Measurements from ENCODE around the gene HCN1. TPM values are rescaled to one million over a fixed set of nuclear protein-coding genes. Genes with fewer than 3 reads are reported as not detected.
"Not testable (repeated sequence)": the region's sequence is repeated elsewhere in the genome, so short reads cannot be mapped to it uniquely, and the experiment has no call there.

The HCN1 gene
- polyA plus RNA-seq, 1 donor = 0.18 TPM

DNA sequence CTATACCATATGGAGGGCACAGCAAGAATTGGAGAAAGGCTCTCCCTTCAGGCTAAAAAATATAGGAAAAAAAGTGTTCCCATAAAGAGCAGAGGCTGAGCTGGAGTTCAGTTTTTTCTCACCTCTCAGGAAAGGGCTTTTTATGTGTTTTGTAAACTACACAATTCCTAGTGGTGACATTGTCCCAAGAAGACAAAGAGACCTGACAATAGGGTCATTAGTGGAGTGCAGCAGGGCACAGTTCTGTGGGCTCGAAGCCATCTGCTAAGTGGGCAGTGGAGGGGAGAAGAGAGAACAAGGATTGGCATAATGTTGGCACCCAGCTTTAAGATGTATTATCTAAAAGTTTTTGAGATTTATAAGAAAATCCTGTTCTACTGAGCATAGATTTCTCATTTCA is 162.5 kb downstream of the HCN1 start:
- H3K4me1 ChIP-seq (ENCODE audit: control insufficient read depth, insufficient read depth, low read length) = no peaks in the 10 kb centered on the region
- no peak overlapping the region for H3K27ac ChIP-seq (ENCODE audit: low read length)
- H3K27me3 ChIP-seq (ENCODE audit: control insufficient read depth, insufficient read depth, low read length) = no peaks in the 10 kb centered on the region
- WGBS (ENCODE audit: insufficient coverage, low lambda C conversion rate) = no CpG with 5 or more reads among the region's 1 CpG
- H3K36me3 ChIP-seq (ENCODE audit: control insufficient read depth, insufficient read depth, low read length) = no peaks in the 10 kb centered on the region
- no peak for DNase-seq
- no peaks in the 10 kb centered on the region for H3K9me3 ChIP-seq (ENCODE audit: control insufficient read depth, low read depth, low read length)
- H3K4me3 ChIP-seq (ENCODE audit: low read length) = no peak overlapping the region

DNA sequence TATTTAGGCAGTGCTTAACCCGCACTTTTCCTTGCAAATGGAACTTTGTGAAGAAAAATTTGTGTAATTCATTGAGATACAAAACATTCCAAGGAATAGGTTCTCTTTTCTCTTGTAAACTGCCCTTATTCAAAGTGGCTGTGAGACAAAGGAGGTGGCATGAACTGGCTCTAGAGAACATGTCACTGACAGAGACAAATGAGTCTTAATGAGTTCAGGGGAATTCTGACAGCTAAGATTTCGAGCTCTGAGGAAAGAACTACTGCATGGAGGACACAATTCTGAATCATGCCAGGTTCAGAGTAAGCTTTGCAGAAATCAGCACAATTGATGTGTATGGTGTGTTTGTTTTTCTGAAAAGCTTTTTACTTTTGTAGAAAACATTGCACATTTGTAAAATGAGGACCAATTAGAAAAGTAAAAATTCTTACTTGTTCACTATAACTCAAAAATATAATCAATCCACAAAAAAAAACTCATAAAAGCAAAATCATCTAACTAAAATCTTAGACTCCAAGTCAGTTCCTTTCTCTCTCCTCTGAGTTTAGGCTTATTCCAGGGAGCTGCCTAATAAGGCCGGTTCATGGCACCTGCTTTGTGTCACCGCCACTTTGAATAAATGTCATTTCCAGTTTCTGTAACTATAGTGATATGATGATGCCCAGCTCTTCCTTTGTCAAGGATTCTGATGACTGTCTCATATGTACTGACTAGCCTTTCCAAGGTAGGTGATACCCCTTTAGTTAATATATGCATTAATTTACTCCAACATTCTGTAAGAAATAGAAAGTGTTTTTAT is 163.2 kb downstream of the HCN1 start:
- no peak overlapping the region for H3K27ac ChIP-seq (ENCODE audit: low read length)
- H3K4me3 ChIP-seq (ENCODE audit: low read length) = no peak overlapping the region
- no peaks in the 10 kb centered on the region for H3K27me3 ChIP-seq (ENCODE audit: control insufficient read depth, insufficient read depth, low read length)
- 86% methylated on average over 1 of the region's 4 CpGs for WGBS (ENCODE audit: insufficient coverage, low lambda C conversion rate)
- DNase-seq = no peak
- H3K4me1 ChIP-seq (ENCODE audit: control insufficient read depth, insufficient read depth, low read length) = no peaks in the 10 kb centered on the region
- H3K36me3 ChIP-seq (ENCODE audit: control insufficient read depth, insufficient read depth, low read length) = no peaks in the 10 kb centered on the region
- H3K9me3 ChIP-seq (ENCODE audit: control insufficient read depth, low read depth, low read length) = no peaks in the 10 kb centered on the region

DNA sequence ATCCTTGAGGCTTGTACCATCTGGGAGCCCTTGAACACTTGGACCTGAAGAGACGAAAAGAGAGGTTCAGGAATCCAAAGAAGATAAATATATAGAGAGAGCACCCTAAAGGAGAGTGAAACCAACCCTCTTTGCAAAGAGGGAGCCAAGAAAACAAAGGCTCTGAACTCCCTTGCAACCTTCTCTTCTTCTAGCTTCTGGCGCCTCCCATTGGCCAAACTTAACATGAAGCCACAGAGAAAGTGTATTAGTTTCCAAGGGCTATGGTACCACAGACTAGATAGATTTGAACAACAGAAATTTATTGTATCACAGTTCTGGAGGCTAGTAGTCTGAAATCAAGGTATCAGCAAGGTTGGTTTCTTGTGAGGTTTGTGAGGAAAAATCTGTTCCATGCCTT is 175.1 kb downstream of the HCN1 start:
- Histone ChIP-seq H3K27ac (ENCODE audit: low read length) (no peak overlapping the region), H3K36me3 (ENCODE audit: control insufficient read depth, insufficient read depth, low read length) (no peaks in the 10 kb centered on the region), H3K9me3 (ENCODE audit: control insufficient read depth, low read depth, low read length) (no peaks in the 10 kb centered on the region), H3K27me3 (ENCODE audit: control insufficient read depth, insufficient read depth, low read length) (no peaks in the 10 kb centered on the region), H3K4me3 (ENCODE audit: low read length) (no peak overlapping the region), H3K4me1 (ENCODE audit: control insufficient read depth, insufficient read depth, low read length) (no peaks in the 10 kb centered on the region)
- 14% methylated on average over 2 of the region's 2 CpGs for WGBS (ENCODE audit: insufficient coverage, low lambda C conversion rate)
- peak; percentile 40 to 42 for DNase-seq

DNA sequence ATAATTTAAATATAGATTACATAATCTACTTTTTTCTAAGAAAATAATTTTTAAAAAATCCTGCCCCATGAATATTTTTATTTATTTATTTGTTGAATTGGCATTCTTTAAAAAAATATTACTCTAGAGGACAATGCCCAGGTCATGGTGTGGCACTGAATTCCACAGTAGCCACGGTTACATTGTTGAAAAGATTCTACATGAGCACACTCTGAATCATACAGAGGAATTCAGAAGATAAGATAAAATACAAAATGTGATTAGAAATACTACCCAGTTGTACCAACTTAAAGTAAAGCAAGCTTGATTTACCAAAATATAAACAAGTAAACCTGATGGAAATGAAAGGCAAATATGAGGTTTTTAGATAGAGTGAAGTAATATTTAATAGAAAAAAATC is 183.7 kb downstream of the HCN1 start:
- Histone ChIP-seq H3K27me3 (ENCODE audit: control insufficient read depth, insufficient read depth, low read length) (no peaks in the 10 kb centered on the region), H3K4me1 (ENCODE audit: control insufficient read depth, insufficient read depth, low read length) (no peaks in the 10 kb centered on the region), H3K27ac (ENCODE audit: low read length) (no peak overlapping the region), H3K4me3 (ENCODE audit: low read length) (no peak overlapping the region), H3K36me3 (ENCODE audit: control insufficient read depth, insufficient read depth, low read length) (no peaks in the 10 kb centered on the region), H3K9me3 (ENCODE audit: control insufficient read depth, low read depth, low read length) (no peaks in the 10 kb centered on the region)
- DNase-seq = no peak
- WGBS (ENCODE audit: insufficient coverage, low lambda C conversion rate) = no CpG with 5 or more reads among the region's 1 CpG

DNA sequence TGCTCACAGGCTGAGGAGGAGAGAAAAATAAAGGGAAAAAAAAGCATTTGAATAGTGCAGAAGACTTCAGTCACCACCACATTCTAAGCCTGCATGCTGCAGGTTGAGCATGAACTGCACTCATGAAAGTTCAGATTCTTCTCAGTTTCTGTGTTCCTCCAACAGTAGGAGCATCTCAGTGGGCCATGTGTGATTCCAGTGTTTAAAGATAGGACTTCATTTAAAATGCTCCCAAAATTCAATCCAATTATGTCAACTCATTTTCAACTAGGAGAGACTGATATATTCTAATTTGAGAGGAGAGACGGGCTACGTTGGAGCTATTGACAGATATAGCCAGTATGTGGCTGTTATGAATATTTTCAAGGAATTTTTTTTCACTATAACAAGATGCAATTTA is 186.8 kb downstream of the HCN1 start:
- Histone ChIP-seq H3K27me3 (ENCODE audit: control insufficient read depth, insufficient read depth, low read length) (no peaks in the 10 kb centered on the region), H3K4me3 (ENCODE audit: low read length) (no peak overlapping the region), H3K27ac (ENCODE audit: low read length) (no peak overlapping the region), H3K36me3 (ENCODE audit: control insufficient read depth, insufficient read depth, low read length) (no peaks in the 10 kb centered on the region), H3K4me1 (ENCODE audit: control insufficient read depth, insufficient read depth, low read length) (no peaks in the 10 kb centered on the region), H3K9me3 (ENCODE audit: control insufficient read depth, low read depth, low read length) (no peaks in the 10 kb centered on the region)
- WGBS (ENCODE audit: insufficient coverage, low lambda C conversion rate) = no CpG with 5 or more reads among the region's 2 CpGs
- no peak for DNase-seq

DNA sequence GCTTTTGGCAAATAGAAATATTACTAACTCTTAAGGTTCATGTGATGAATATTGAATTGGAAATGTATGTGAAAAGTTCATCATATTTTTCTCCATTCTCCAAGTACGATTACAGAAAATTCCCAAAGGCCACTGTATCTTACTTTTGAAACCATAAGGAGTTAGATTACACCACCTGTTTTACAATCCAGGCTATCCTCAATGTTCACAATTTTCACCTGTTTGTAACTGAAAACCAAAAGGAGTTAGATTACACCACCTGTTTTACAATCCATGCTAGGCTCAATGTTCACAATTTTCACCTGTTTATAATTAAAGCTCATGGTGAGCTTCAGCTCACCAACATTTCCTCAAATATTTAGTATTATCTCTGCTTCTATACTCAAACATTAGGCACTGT is 188.0 kb downstream of the HCN1 start:
- Histone ChIP-seq H3K9me3 (ENCODE audit: control insufficient read depth, low read depth, low read length) (no peaks in the 10 kb centered on the region), H3K36me3 (ENCODE audit: control insufficient read depth, insufficient read depth, low read length) (no peaks in the 10 kb centered on the region), H3K4me3 (ENCODE audit: low read length) (no peak overlapping the region), H3K27ac (ENCODE audit: low read length) (no peak overlapping the region), H3K4me1 (ENCODE audit: control insufficient read depth, insufficient read depth, low read length) (no peaks in the 10 kb centered on the region), H3K27me3 (ENCODE audit: control insufficient read depth, insufficient read depth, low read length) (no peaks in the 10 kb centered on the region)
- DNase-seq = peak in 1 of 2 donors; percentile 16
- WGBS (ENCODE audit: insufficient coverage, low lambda C conversion rate) = no CpG with 5 or more reads among the region's 1 CpG

DNA sequence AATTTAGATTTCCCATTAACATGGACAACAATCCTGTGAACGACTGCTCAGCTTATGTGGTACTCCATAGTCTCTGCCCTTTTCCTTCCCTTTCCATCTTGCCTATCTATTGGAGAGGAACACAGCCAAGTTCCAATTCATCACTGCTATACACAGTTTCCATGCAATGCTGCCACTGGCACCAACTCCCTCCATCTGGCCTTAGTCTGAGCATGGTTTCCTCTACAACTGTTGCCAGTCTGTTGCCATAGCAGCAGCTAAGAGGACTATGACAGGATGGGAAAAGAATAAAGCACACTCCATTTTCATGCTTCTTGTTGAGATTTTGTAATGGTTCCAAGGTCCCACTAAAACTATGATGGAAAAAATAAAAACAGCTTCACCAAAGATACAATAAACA is 189.0 kb downstream of the HCN1 start:
- Histone ChIP-seq H3K4me1 (ENCODE audit: control insufficient read depth, insufficient read depth, low read length) (no peaks in the 10 kb centered on the region), H3K36me3 (ENCODE audit: control insufficient read depth, insufficient read depth, low read length) (no peaks in the 10 kb centered on the region), H3K9me3 (ENCODE audit: control insufficient read depth, low read depth, low read length) (no peaks in the 10 kb centered on the region), H3K4me3 (ENCODE audit: low read length) (no peak overlapping the region), H3K27me3 (ENCODE audit: control insufficient read depth, insufficient read depth, low read length) (no peaks in the 10 kb centered on the region), H3K27ac (ENCODE audit: low read length) (no peak overlapping the region)
- 100% methylated on average over 1 of the region's 1 CpG for WGBS (ENCODE audit: insufficient coverage, low lambda C conversion rate)
- DNase-seq = peak in 1 of 2 donors; percentile 29

DNA sequence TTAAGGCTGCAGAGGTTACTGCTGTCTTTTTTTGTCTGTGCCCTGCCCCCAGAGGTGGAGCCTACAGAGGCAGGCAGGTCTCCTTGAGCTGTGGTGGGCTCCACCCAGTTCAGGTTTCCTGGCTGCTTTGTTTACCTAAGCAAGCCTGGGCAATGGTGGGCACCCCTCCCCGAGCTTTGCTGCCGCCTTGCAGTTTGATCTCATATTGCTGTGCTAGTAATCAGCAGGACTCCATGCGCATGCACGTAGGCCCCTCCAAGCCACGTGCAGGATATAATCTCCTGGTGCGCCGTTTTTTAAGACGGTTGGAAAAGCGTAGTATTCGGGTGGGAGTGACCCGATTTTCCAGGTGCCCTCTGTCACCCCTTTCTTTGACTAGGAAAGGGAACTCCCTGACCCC is 197.2 kb downstream of the HCN1 start:
- not testable (repeated sequence) for H3K36me3 ChIP-seq (ENCODE audit: control insufficient read depth, insufficient read depth, low read length); H3K4me1 ChIP-seq (ENCODE audit: control insufficient read depth, insufficient read depth, low read length); H3K27me3 ChIP-seq (ENCODE audit: control insufficient read depth, insufficient read depth, low read length); H3K9me3 ChIP-seq (ENCODE audit: control insufficient read depth, low read depth, low read length); H3K4me3 ChIP-seq (ENCODE audit: low read length); H3K27ac ChIP-seq (ENCODE audit: low read length); DNase-seq
- whole genome bisulfite sequencing (ENCODE audit: insufficient coverage, low lambda C conversion rate) = no CpG with 5 or more reads among the region's 11 CpGs

DNA sequence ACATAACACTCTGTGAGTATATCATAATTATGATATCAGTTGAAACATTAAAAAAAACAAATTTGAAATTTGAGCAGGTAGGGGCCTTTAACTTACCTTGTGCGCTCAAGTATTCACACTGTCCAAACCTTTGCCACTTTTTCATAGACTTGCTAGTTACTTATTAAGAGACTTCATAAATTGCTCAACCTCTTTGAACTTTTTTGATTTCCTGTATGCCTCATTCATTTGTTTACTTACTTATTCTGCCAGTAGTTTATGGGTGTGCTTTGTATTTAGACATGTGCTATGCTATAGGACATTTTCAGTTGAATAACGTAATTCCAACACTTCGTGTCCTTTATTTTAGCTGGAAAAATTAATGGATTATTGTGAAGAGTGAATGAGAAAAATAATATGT is 204.8 kb downstream of the HCN1 start:
- no peaks in the 10 kb centered on the region for H3K9me3 ChIP-seq (ENCODE audit: control insufficient read depth, low read depth, low read length)
- peak overlapping the region; percentile 43 for H3K27ac ChIP-seq (ENCODE audit: low read length)
- H3K27me3 ChIP-seq (ENCODE audit: control insufficient read depth, insufficient read depth, low read length) = no peaks in the 10 kb centered on the region
- H3K4me3 ChIP-seq (ENCODE audit: low read length) = no peak overlapping the region
- no peaks in the 10 kb centered on the region for H3K36me3 ChIP-seq (ENCODE audit: control insufficient read depth, insufficient read depth, low read length)
- DNase-seq = peak; percentile 29 to 74
- peaks cover 3% of the 10 kb centered on the region for H3K4me1 ChIP-seq (ENCODE audit: control insufficient read depth, insufficient read depth, low read length)
- 42% methylated on average over 2 of the region's 3 CpGs for WGBS (ENCODE audit: insufficient coverage, low lambda C conversion rate)

DNA sequence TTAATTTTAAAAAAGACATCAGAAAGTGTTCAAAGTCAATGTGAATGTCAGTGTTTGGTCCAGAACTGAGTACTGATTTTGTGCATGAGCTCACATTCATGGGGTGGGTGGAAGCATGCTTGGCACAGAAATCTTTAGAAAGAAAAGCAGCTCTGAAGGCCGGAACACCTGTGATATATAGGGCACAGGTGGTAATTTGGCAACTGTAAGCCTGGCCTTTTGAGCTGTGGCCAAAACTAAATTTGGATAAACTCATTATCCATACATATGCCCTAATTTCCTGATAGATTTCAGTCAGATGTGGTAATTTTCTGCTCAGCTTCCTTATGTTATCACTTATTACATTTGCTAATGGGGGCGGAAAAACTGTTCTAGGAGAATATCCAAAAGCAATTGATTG is 211.4 kb downstream of the HCN1 start:
- WGBS (ENCODE audit: insufficient coverage, low lambda C conversion rate) = no CpG with 5 or more reads among the region's 2 CpGs
- no peaks in the 10 kb centered on the region for H3K36me3 ChIP-seq (ENCODE audit: control insufficient read depth, insufficient read depth, low read length)
- no peak overlapping the region for H3K27ac ChIP-seq (ENCODE audit: low read length)
- DNase-seq = no peak
- H3K27me3 ChIP-seq (ENCODE audit: control insufficient read depth, insufficient read depth, low read length) = no peaks in the 10 kb centered on the region
- H3K9me3 ChIP-seq (ENCODE audit: control insufficient read depth, low read depth, low read length) = no peaks in the 10 kb centered on the region
- no peak overlapping the region for H3K4me3 ChIP-seq (ENCODE audit: low read length)
- no peaks in the 10 kb centered on the region for H3K4me1 ChIP-seq (ENCODE audit: control insufficient read depth, insufficient read depth, low read length)

DNA sequence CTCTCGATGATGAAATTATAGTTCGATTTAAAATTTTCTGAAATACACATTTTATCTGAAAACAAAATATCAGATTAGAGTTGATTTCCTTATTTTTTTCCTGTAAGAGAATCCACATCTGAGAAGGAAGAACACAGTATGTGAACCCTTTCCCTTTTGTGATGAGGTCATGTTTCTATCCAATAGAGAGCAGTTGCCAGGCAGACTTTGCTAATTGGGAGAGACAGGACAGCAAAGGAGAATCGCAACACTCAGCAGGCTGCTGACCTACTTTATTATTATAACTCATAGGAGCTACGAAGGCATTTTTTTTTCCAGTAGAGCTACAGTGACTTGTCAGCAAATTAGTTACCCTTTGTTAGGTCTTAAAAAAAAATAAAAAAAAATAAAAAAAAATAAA is 242.1 kb downstream of the HCN1 start:
- DNase-seq = peak; percentile 33 to 64
- Histone ChIP-seq H3K36me3 (ENCODE audit: control insufficient read depth, insufficient read depth, low read length) (no peaks in the 10 kb centered on the region), H3K4me3 (ENCODE audit: low read length) (no peak overlapping the region), H3K27ac (ENCODE audit: low read length) (no peak overlapping the region), H3K9me3 (ENCODE audit: control insufficient read depth, low read depth, low read length) (no peaks in the 10 kb centered on the region), H3K27me3 (ENCODE audit: control insufficient read depth, insufficient read depth, low read length) (no peaks in the 10 kb centered on the region), H3K4me1 (ENCODE audit: control insufficient read depth, insufficient read depth, low read length) (no peaks in the 10 kb centered on the region)
- 54% methylated on average over 3 of the region's 4 CpGs for WGBS (ENCODE audit: insufficient coverage, low lambda C conversion rate)

Measured in large intestine (tissue), 3 donors.